ENCODE data around the gene SH2D7.

GRCh38 chr15:78083687-78084448 lies 8.5 kb upstream of the SH2D7 start:
- TF ChIP-seq, protein P1, sequence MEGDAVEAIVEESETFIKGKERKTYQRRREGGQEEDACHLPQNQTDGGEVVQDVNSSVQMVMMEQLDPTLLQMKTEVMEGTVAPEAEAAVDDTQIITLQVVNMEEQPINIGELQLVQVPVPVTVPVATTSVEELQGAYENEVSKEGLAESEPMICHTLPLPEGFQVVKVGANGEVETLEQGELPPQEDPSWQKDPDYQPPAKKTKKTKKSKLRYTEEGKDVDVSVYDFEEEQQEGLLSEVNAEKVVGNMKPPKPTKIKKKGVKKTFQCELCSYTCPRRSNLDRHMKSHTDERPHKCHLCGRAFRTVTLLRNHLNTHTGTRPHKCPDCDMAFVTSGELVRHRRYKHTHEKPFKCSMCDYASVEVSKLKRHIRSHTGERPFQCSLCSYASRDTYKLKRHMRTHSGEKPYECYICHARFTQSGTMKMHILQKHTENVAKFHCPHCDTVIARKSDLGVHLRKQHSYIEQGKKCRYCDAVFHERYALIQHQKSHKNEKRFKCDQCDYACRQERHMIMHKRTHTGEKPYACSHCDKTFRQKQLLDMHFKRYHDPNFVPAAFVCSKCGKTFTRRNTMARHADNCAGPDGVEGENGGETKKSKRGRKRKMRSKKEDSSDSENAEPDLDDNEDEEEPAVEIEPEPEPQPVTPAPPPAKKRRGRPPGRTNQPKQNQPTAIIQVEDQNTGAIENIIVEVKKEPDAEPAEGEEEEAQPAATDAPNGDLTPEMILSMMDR (IDR thresholded peaks at IDR 0.05) = no peak
- TF ChIP-seq, protein P2, sequence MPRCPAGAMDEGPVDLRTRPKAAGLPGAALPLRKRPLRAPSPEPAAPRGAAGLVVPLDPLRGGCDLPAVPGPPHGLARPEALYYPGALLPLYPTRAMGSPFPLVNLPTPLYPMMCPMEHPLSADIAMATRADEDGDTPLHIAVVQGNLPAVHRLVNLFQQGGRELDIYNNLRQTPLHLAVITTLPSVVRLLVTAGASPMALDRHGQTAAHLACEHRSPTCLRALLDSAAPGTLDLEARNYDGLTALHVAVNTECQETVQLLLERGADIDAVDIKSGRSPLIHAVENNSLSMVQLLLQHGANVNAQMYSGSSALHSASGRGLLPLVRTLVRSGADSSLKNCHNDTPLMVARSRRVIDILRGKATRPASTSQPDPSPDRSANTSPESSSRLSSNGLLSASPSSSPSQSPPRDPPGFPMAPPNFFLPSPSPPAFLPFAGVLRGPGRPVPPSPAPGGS (IDR thresholded peaks at IDR 0.05) = no peak
- no peak for TF ChIP-seq POLR2A (IDR thresholded peaks at IDR 0.05; ENCODE audit: low read length)
- TF ChIP-seq RARB (CRISPR knock-in tag; IDR thresholded peaks at IDR 0.05) = no peak
- TF ChIP-seq, protein P3, sequence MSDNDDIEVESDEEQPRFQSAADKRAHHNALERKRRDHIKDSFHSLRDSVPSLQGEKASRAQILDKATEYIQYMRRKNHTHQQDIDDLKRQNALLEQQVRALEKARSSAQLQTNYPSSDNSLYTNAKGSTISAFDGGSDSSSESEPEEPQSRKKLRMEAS (IDR thresholded peaks at IDR 0.05) = no peak
- TF ChIP-seq EP300 (IDR thresholded peaks at IDR 0.05) = no peak
- no peak for TF ChIP-seq CEBPB (IDR thresholded peaks at IDR 0.05)
- TF ChIP-seq HOXA7 (CRISPR knock-in tag; IDR thresholded peaks at IDR 0.05) = no peak
- no peak for TF ChIP-seq JUN (IDR thresholded peaks at IDR 0.05)
- TF ChIP-seq JUNB (IDR thresholded peaks at IDR 0.05) = no peak
- no peak for TF ChIP-seq REST (IDR thresholded peaks at IDR 0.05)
- TF ChIP-seq NR3C1 (IDR thresholded peaks at IDR 0.05) = no peak
- no peak for TF ChIP-seq ZNF302 (CRISPR knock-in tag; IDR thresholded peaks at IDR 0.05)

Data from A549 (cell line).